Measurements from ENCODE around the gene RGS10. TPM values are rescaled to one million over a fixed set of nuclear protein-coding genes. Genes with fewer than 3 reads are reported as not detected.

Gene RGS10
- polyA plus RNA-seq, 3 donors = 57.1 to 87.2 (median 75.8) TPM

GRCh38 chr10:119462773-119463172, 79.7 kb downstream of the RGS10 start:
- no peak overlapping the region for H3K4me2 ChIP-seq (replicated peaks; ENCODE audit: extremely low read depth, low read length, poor library complexity, severe bottlenecking)
- no peaks in the 10 kb centered on the region for H3K36me3 ChIP-seq (replicated peaks in 1 of 2; ENCODE audit: control insufficient read depth in 1 of 2, insufficient read depth in 2 of 2, low read length in 2 of 2)
- no peak overlapping the region for H2AFZ ChIP-seq (ENCODE audit: insufficient read depth, low read depth, low read length, poor library complexity, severe bottlenecking)
- no peak overlapping the region for H3K9ac ChIP-seq (ENCODE audit: insufficient read depth, low read length, poor library complexity, severe bottlenecking)
- peaks cover 6 to 7% of the 10 kb centered on the region in 2 donors for H3K4me1 ChIP-seq (ENCODE audit: control insufficient read depth in 1 of 2, insufficient read depth in 2 of 2, low read length in 2 of 2)
- intact Hi-C loops (cut with micrococcal nuclease) = no loop called here
- Mint-ChIP-seq H3K9me3 (peaks cover 10 to 14% (median 13%) of the 10 kb centered on the region in 7 donors), H3K27ac (no peak overlapping the region), H3K4me1 (peaks cover 9% of the 10 kb centered on the region), H3K4me3 (no peak overlapping the region), H3K27me3 (ENCODE audit: low read depth in 3 of 3) (peaks cover 6 to 12% (median 8%) of the 10 kb centered on the region in 3 donors), H3K36me3 (no peaks in the 10 kb centered on the region)
- H3K79me2 ChIP-seq (ENCODE audit: insufficient read depth, low read length) = no peaks in the 10 kb centered on the region
- TF ChIP-seq CTCF (IDR thresholded peaks at IDR 0.05) = no peak
- peaks cover 0 to 12% of the 10 kb centered on the region in 2 donors for H3K9me3 ChIP-seq (replicated peaks in 1 of 2; ENCODE audit: control insufficient read depth in 1 of 2, insufficient read depth in 1 of 2, low read length in 2 of 2)
- no peak overlapping the region for H3K4me3 ChIP-seq (replicated peaks in 1 of 3; ENCODE audit: low read depth in 2 of 3, low read length in 3 of 3)
- no peaks in the 10 kb centered on the region for H4K20me1 ChIP-seq (ENCODE audit: insufficient read depth, low read length)
- 89% methylated on average over 3 of the region's 4 CpGs for WGBS (ENCODE audit: insufficient coverage)
- H3K27me3 ChIP-seq (ENCODE audit: control insufficient read depth in 2 of 2, insufficient read depth in 2 of 2, low read length in 2 of 2) = no peaks in the 10 kb centered on the region
- DNase-seq = no peak
- H3K27ac ChIP-seq (ENCODE audit: low read depth in 1 of 2, low read length in 2 of 2) = no peak overlapping the region

DNA sequence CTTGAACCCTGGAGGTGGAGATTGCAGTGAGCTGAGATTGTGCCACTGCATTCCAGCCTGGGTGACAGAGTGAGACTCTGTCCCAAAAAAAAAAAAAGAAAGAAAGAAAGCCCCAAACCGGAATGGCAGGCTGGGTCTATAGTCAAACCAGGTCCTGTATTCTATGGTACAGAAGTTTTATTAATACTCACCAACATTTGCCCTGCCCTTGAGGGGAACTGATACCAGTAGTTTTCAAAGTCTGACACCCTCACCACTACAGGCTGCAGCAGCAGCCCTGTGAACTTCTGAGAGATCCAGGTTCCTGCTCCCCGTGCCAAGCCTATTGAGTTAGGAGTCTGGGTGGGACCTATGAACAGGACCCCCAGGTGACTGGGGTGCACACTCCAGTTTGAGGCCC, 80.6 kb downstream of the RGS10 start:
- H3K9ac ChIP-seq (ENCODE audit: insufficient read depth, low read length, poor library complexity, severe bottlenecking) = no peak overlapping the region
- DNase-seq = no peak
- H3K36me3 ChIP-seq (replicated peaks in 1 of 2; ENCODE audit: control insufficient read depth in 1 of 2, insufficient read depth in 2 of 2, low read length in 2 of 2) = no peaks in the 10 kb centered on the region
- no peaks in the 10 kb centered on the region for H3K79me2 ChIP-seq (ENCODE audit: insufficient read depth, low read length)
- H4K20me1 ChIP-seq (ENCODE audit: insufficient read depth, low read length) = no peaks in the 10 kb centered on the region
- no peak overlapping the region for H2AFZ ChIP-seq (ENCODE audit: insufficient read depth, low read depth, low read length, poor library complexity, severe bottlenecking)
- no peak overlapping the region for H3K4me2 ChIP-seq (replicated peaks; ENCODE audit: extremely low read depth, low read length, poor library complexity, severe bottlenecking)
- intact Hi-C loops (cut with micrococcal nuclease) = no loop called here
- no peak overlapping the region for H3K4me3 Mint-ChIP-seq
- peaks cover 10 to 14% (median 13%) of the 10 kb centered on the region in 7 donors for H3K9me3 Mint-ChIP-seq
- peaks cover 6 to 7% of the 10 kb centered on the region in 2 donors for H3K4me1 ChIP-seq (ENCODE audit: control insufficient read depth in 1 of 2, insufficient read depth in 2 of 2, low read length in 2 of 2)
- H3K27me3 ChIP-seq (ENCODE audit: control insufficient read depth in 2 of 2, insufficient read depth in 2 of 2, low read length in 2 of 2) = no peaks in the 10 kb centered on the region
- 100% methylated on average over 1 of the region's 2 CpGs for WGBS (ENCODE audit: insufficient coverage)
- TF ChIP-seq CTCF (IDR thresholded peaks at IDR 0.05) = no peak
- peaks cover 7 to 12% (median 8%) of the 10 kb centered on the region in 3 donors for H3K27me3 Mint-ChIP-seq (ENCODE audit: low read depth in 3 of 3)
- H3K4me1 Mint-ChIP-seq = peaks cover 7% of the 10 kb centered on the region
- H3K27ac ChIP-seq (ENCODE audit: low read depth in 1 of 2, low read length in 2 of 2) = no peak overlapping the region
- H3K27ac Mint-ChIP-seq = no peak overlapping the region
- H3K36me3 Mint-ChIP-seq = peaks cover 0 to 3% of the 10 kb centered on the region in 2 donors
- H3K9me3 ChIP-seq (replicated peaks in 1 of 2; ENCODE audit: control insufficient read depth in 1 of 2, insufficient read depth in 1 of 2, low read length in 2 of 2) = peaks cover 0 to 12% of the 10 kb centered on the region in 2 donors
- H3K4me3 ChIP-seq (replicated peaks in 1 of 3; ENCODE audit: low read depth in 2 of 3, low read length in 3 of 3) = no peak overlapping the region
